HCT116 (cell line): ENCODE results near the gene CYTIP. TPM values are rescaled to one million over a fixed set of nuclear protein-coding genes. Genes with fewer than 3 reads are reported as not detected.

Experiments
- ATAC-seq: fragments of 200-7000 bp; cut with Tn5 transposase; 2 replicates; pipeline ENCODE4 v1.9.1; 2020; ENCODE audit warnings: mild to moderate bottlenecking, moderate library complexity
- BruUV-seq: library from RNA; stranded (reverse); fragments of 400-500 nt; replicated peaks from 2 replicates; lab custom pipeline; 2021; lab: Mats Ljungman, UMichigan
- CTCF ChIA-PET: fragments of 300-600 bp; sonication (Branson Sonifier 250); formaldehyde crosslinking; loops from one replicate; lab custom pipeline; 2021; ENCODE audit warnings: antibody characterized with exemption; lab: Charles Lee
- POLR2A ChIA-PET: fragments of 300-600, 350-600 bp; sonication (Branson Sonifier 250); formaldehyde crosslinking; loops from one replicate; lab custom pipeline; 2021; ENCODE audit warnings: antibody characterized with exemption; lab: Charles Lee
- RAD21 ChIA-PET, 2 experiments: fragments of 300-600 bp; sonication (Branson Sonifier 250); formaldehyde crosslinking; loops; one replicate each; lab custom pipeline; 2023; ENCODE audit warnings: low total read pairs in 2 of 2; ENCODE audit not compliant: uncharacterized antibody in 2 of 2, unreplicated experiment in 2 of 2, low non-redundant PET in 1 of 2; lab: Charles Lee
- DNase-seq: peaks from one replicate; pipeline ENCODE4 v3.0.0-alpha.2; 2010; ENCODE audit warnings: low read depth, low spot score
- H2AFZ ChIP-seq: fragments of 200-600 bp; shearing (Covaris generic), sonication (generic); 2 replicates; pipeline ENCODE4 v1.6.1; 2017; ENCODE audit warnings: low read depth, mixed run types, mixed read lengths, antibody characterized with exemption, low read length; ENCODE audit not compliant: poor library complexity, severe bottlenecking
- H3K27ac ChIP-seq: 2 replicates; pipeline ENCODE4 v1.5.1; 2012; ENCODE audit warnings: low read depth, low read length
- H3K27me3 ChIP-seq: fragments of 200-600 bp; sonication (generic); 2 replicates; pipeline ENCODE4 v1.6.1; 2016; ENCODE audit warnings: mixed run types, low read length, mixed read lengths; ENCODE audit not compliant: insufficient read depth
- H3K36me3 ChIP-seq, 2 experiments: fragments of 200-500 bp in 1 of 2; fragments of 200-600 bp in 1 of 2; sonication (Bioruptor generic) in 1 of 2; sonication (generic) in 1 of 2; 2 replicates each; pipeline versions ENCODE4 v1.5.1 to v1.6.1; 2014 to 2016; ENCODE audit warnings: low read length in 2 of 2, inconsistent platforms in 1 of 2, mixed read lengths in 1 of 2, mixed run types in 1 of 2; ENCODE audit not compliant: insufficient read depth in 2 of 2, control insufficient read depth in 1 of 2
- H3K4me1 ChIP-seq, 2 experiments: fragments of 200-600 bp in 1 of 2; sonication (generic) in 1 of 2; 2 replicates each; pipeline versions ENCODE4 v1.5.1 to v1.6.1; 2012 to 2017; ENCODE audit warnings: low read length in 2 of 2, inconsistent platforms in 1 of 2, mild to moderate bottlenecking in 1 of 2, mixed read lengths in 1 of 2, mixed run types in 1 of 2, moderate library complexity in 1 of 2; ENCODE audit not compliant: insufficient read depth in 2 of 2, control insufficient read depth in 1 of 2
- H3K4me2 ChIP-seq: fragments of 200-600 bp; sonication (generic); 2 replicates; pipeline ENCODE4 v1.6.1; 2017; ENCODE audit warnings: mixed run types, low read length, mixed read lengths
- H3K4me3 ChIP-seq, 2 experiments: fragments of 200-600 bp in 1 of 2; sonication (generic) in 1 of 2; replicated peaks in 1 of 2; 2 replicates each; pipeline ENCODE4 v1.5.1; 2011 to 2016; ENCODE audit warnings: low read length in 2 of 2, control low read depth in 1 of 2, low read depth in 1 of 2, mild to moderate bottlenecking in 1 of 2, mixed read lengths in 1 of 2, mixed run types in 1 of 2
- H3K79me2 ChIP-seq: fragments of 200-600 bp; sonication (generic); 2 replicates; pipeline ENCODE4 v1.6.1; 2017; ENCODE audit warnings: mild to moderate bottlenecking, mixed run types, low read length, moderate library complexity, mixed read lengths; ENCODE audit not compliant: insufficient read depth
- H3K9ac ChIP-seq: fragments of 200-600 bp; sonication (generic); 2 replicates; pipeline ENCODE4 v1.6.1; 2016; ENCODE audit warnings: low read length, mixed read lengths
- H3K9me2 ChIP-seq: fragments of 200-600 bp; sonication (generic), shearing (Covaris generic); 2 replicates; pipeline ENCODE4 v1.6.1; 2017; ENCODE audit warnings: mixed run types, mild to moderate bottlenecking, moderate library complexity; ENCODE audit not compliant: insufficient read depth
- H3K9me3 ChIP-seq, 2 experiments: fragments of 200-500 bp in 1 of 2; fragments of 200-600 bp in 1 of 2; sonication (Bioruptor generic) in 1 of 2; sonication (generic) in 1 of 2; 2 replicates each; pipeline ENCODE4 v1.6.1; 2014 to 2017; ENCODE audit warnings: low read length in 2 of 2, mixed read lengths in 2 of 2, inconsistent platforms in 1 of 2, low read depth in 1 of 2, mild to moderate bottlenecking in 1 of 2, mixed run types in 1 of 2, moderate library complexity in 1 of 2; ENCODE audit not compliant: control insufficient read depth in 1 of 2, insufficient read depth in 1 of 2
- H4K20me1 ChIP-seq: fragments of 200-600 bp; sonication (generic), shearing (Covaris generic); 2 replicates; pipeline ENCODE4 v1.6.1; 2017; ENCODE audit warnings: mixed run types, mild to moderate bottlenecking, moderate library complexity; ENCODE audit not compliant: insufficient read depth
- ATF3 ChIP-seq: IDR thresholded peaks from 2 replicates; pipeline ENCODE4 v1.6.1; 2012
- CBX3 ChIP-seq: IDR thresholded peaks from 2 replicates; pipeline ENCODE4 v1.6.1; 2012; ENCODE audit warnings: low read depth
- CEBPB ChIP-seq: IDR thresholded peaks from 2 replicates; pipeline ENCODE4 v1.6.1; 2012; ENCODE audit warnings: low read depth
- EGR1 ChIP-seq: IDR thresholded peaks from 2 replicates; pipeline ENCODE4 v1.6.1; 2012; ENCODE audit warnings: low read depth
- ELF1 ChIP-seq: IDR thresholded peaks from 2 replicates; pipeline ENCODE4 v1.6.1; 2012; ENCODE audit warnings: low read depth, borderline replicate concordance
- EZH2 ChIP-seq: fragments of 200-600 bp; sonication (generic); IDR thresholded peaks from 2 replicates; pipeline ENCODE4 v1.6.1; 2017; ENCODE audit warnings: antibody characterized with exemption, mixed run types
- EZH2phosphoT487 ChIP-seq: fragments of 200-600 bp; IDR thresholded peaks from 2 replicates; pipeline ENCODE4 v1.6.1; 2018; ENCODE audit warnings: antibody characterized with exemption, borderline replicate concordance
- MAX ChIP-seq: IDR thresholded peaks from 2 replicates; pipeline ENCODE4 v1.6.1; 2012
- POLR2A ChIP-seq: IDR thresholded peaks from 2 replicates; pipeline ENCODE4 v1.7.0; 2011; ENCODE audit warnings: borderline replicate concordance; ENCODE audit not compliant: insufficient read depth, insufficient read length; ENCODE audit errors: extremely low read depth
- RAD21 ChIP-seq: IDR thresholded peaks from 2 replicates; pipeline ENCODE4 v1.6.1; 2012; ENCODE audit warnings: low read depth, mild to moderate bottlenecking
- SIN3A ChIP-seq: IDR thresholded peaks from 2 replicates; pipeline ENCODE4 v1.6.1; 2012; ENCODE audit warnings: low read depth
- SP1 ChIP-seq: IDR thresholded peaks from 2 replicates; pipeline ENCODE4 v1.6.1; 2012; ENCODE audit warnings: low read depth
- SRF ChIP-seq: IDR thresholded peaks from 2 replicates; pipeline ENCODE4 v1.6.1; 2012; ENCODE audit warnings: low read depth
- TCF7L2 ChIP-seq: IDR thresholded peaks from 2 replicates; pipeline ENCODE4 v1.7.0; 2011; ENCODE audit warnings: borderline replicate concordance, inconsistent platforms; ENCODE audit not compliant: insufficient read depth, insufficient read length; ENCODE audit errors: extremely low read depth
- YY1 ChIP-seq: IDR thresholded peaks from 2 replicates; pipeline ENCODE4 v1.6.1; 2011; ENCODE audit warnings: low read length, low read depth, moderate library complexity, mild to moderate bottlenecking; ENCODE audit not compliant: insufficient replicate concordance; ENCODE audit errors: extremely low read depth
- ZBTB33 ChIP-seq: IDR thresholded peaks from 2 replicates; pipeline ENCODE4 v1.6.1; 2011; ENCODE audit warnings: mild to moderate bottlenecking, low read length, moderate library complexity; ENCODE audit not compliant: insufficient replicate concordance; ENCODE audit errors: extremely low read depth
- ZFX ChIP-seq: fragments of 450-650 bp; IDR thresholded peaks from 2 replicates; pipeline ENCODE4 v1.6.1; 2017
- ZNF274 ChIP-seq: fragments of 200-500 bp; sonication (Bioruptor generic); IDR thresholded peaks from 2 replicates; pipeline ENCODE4 v1.6.1; 2014; ENCODE audit warnings: mild to moderate bottlenecking, low read depth, low read length, inconsistent platforms
- intact Hi-C: fragments of 100-400 bp; cut with micrococcal nuclease; formaldehyde crosslinking; loops from 2 replicates; pipeline ENCODE4 v1.10.0; 2022
- total RNA-seq: library from RNA; stranded (reverse); gene quantifications from one replicate; pipeline ENCODE4 v1.2.1, GENCODE V29; 2021; ENCODE audit not compliant: unreplicated experiment

Gene CYTIP
- total RNA-seq, 1 experiment from 2014 or later: 0.64 TPM

GRCh38 chr2:157377861-157378260, 66.0 kb downstream of the CYTIP start:
- Histone ChIP-seq H3K36me3 (no peaks in the 10 kb centered on the region), H2AFZ (no peak overlapping the region), H3K9ac (no peak overlapping the region), H4K20me1 (no peaks in the 10 kb centered on the region), H3K9me2 (no peaks in the 10 kb centered on the region), H3K9me3 (0 out of 4 replicates have a peak, but pooled peaks cover 0 to 5% of the 10 kb centered on the region in 2 experiments), H3K4me3 (no peak overlapping the region), H3K27ac (no peak overlapping the region), H3K79me2 (no peaks in the 10 kb centered on the region), H3K27me3 (no peaks in the 10 kb centered on the region), H3K4me2 (no peak overlapping the region), H3K4me1 (no peaks in the 10 kb centered on the region)
- intact Hi-C loops: no loop called here
- DNase-seq: no peak
- TF ChIP-seq EZH2phosphoT487: no peak
- TF ChIP-seq ZFX: no peak
- no peak for TF ChIP-seq SIN3A
- TF ChIP-seq ZNF274: no peak
- TF ChIP-seq ZBTB33: no peak
- ATAC-seq: no peak
- RAD21 ChIA-PET: no interaction called here
- CTCF ChIA-PET: no interaction called here
- no TSS peak for BruUV-seq
- POLR2A ChIA-PET: no interaction called here

GRCh38 chr2:157376041-157376440, 67.8 kb downstream of the CYTIP start:
- intact Hi-C loops: no loop called here
- 0 out of 4 replicates have a peak, but pooled peaks cover 0 to 5% of the 10 kb centered on the region in 2 experiments for H3K9me3 ChIP-seq
- no peaks in the 10 kb centered on the region for H3K9me2 ChIP-seq
- DNase-seq: no peak
- ChIA-PET POLR2A (no interaction called here), CTCF (no interaction called here), RAD21 (no interaction called here)
- H2AFZ ChIP-seq: no peak overlapping the region
- no peak overlapping the region for H3K4me2 ChIP-seq
- no peak overlapping the region for H3K27ac ChIP-seq
- no peak overlapping the region for H3K9ac ChIP-seq
- H3K4me3 ChIP-seq: no peak overlapping the region
- BruUV-seq: no TSS peak
- no peaks in the 10 kb centered on the region for H3K27me3 ChIP-seq
- no peaks in the 10 kb centered on the region for H3K79me2 ChIP-seq
- no peaks in the 10 kb centered on the region for H3K4me1 ChIP-seq
- H3K36me3 ChIP-seq: no peaks in the 10 kb centered on the region
- H4K20me1 ChIP-seq: no peaks in the 10 kb centered on the region
- ATAC-seq: no peak
- TF ChIP-seq ZFX (no peak), EGR1 (no peak), CBX3 (no peak), POLR2A (no peak), ELF1 (no peak), SRF (no peak), CEBPB (no peak), YY1 (no peak), EZH2 (no peak), SP1 (no peak), MAX (no peak), ATF3 (no peak), RAD21 (no peak), ZNF274 (no peak), TCF7L2 (no peak)
